Measurements from ENCODE around the gene MEGF11.
"Not testable (repeated sequence)": the region's sequence is repeated elsewhere in the genome, so short reads cannot be mapped to it uniquely, and the experiment has no call there.

Gene MEGF11

GRCh38 chr15:65978110-65978509 is 275.4 kb downstream of the MEGF11 start:
- TF ChIP-seq ZNF8 (CRISPR knock-in tag; IDR thresholded peaks at IDR 0.05) (no peak), SNAI2 (CRISPR knock-in tag; IDR thresholded peaks at IDR 0.05) (no peak), TOX (CRISPR knock-in tag; IDR thresholded peaks at IDR 0.05; ENCODE audit: borderline replicate concordance) (no peak), RARB (CRISPR knock-in tag; IDR thresholded peaks at IDR 0.05) (no peak), ESRRG (CRISPR knock-in tag; IDR thresholded peaks at IDR 0.05) (no peak), ARNTL (CRISPR knock-in tag; IDR thresholded peaks at IDR 0.05; ENCODE audit: borderline replicate concordance, low read depth) (no peak), GLIS3 (CRISPR knock-in tag; IDR thresholded peaks at IDR 0.05) (no peak), TCF4 (CRISPR knock-in tag; IDR thresholded peaks at IDR 0.05; ENCODE audit: borderline replicate concordance) (no peak), BACH2 (CRISPR knock-in tag; IDR thresholded peaks at IDR 0.05; ENCODE audit: borderline replicate concordance) (no peak), ZC3H10 (CRISPR knock-in tag; IDR thresholded peaks at IDR 0.05) (no peak), PPARA (CRISPR knock-in tag; IDR thresholded peaks at IDR 0.05; ENCODE audit: borderline replicate concordance) (no peak), CSDC2 (CRISPR knock-in tag; IDR thresholded peaks at IDR 0.05) (no peak), ZFP30 (CRISPR knock-in tag; IDR thresholded peaks at IDR 0.05) (no peak), TSHZ2 (CRISPR knock-in tag; IDR thresholded peaks at IDR 0.05) (no peak), ISL1 (CRISPR knock-in tag; IDR thresholded peaks at IDR 0.05) (no peak), ZFP3 (CRISPR knock-in tag; IDR thresholded peaks at IDR 0.05) (no peak)
- TF ChIP-seq, protein P1, sequence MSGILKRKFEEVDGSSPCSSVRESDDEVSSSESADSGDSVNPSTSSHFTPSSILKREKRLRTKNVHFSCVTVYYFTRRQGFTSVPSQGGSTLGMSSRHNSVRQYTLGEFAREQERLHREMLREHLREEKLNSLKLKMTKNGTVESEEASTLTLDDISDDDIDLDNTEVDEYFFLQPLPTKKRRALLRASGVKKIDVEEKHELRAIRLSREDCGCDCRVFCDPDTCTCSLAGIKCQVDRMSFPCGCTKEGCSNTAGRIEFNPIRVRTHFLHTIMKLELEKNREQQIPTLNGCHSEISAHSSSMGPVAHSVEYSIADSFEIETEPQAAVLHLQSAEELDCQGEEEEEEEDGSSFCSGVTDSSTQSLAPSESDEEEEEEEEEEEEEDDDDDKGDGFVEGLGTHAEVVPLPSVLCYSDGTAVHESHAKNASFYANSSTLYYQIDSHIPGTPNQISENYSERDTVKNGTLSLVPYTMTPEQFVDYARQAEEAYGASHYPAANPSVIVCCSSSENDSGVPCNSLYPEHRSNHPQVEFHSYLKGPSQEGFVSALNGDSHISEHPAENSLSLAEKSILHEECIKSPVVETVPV (CRISPR knock-in tag; IDR thresholded peaks at IDR 0.05): no peak
- TF ChIP-seq, protein P2, sequence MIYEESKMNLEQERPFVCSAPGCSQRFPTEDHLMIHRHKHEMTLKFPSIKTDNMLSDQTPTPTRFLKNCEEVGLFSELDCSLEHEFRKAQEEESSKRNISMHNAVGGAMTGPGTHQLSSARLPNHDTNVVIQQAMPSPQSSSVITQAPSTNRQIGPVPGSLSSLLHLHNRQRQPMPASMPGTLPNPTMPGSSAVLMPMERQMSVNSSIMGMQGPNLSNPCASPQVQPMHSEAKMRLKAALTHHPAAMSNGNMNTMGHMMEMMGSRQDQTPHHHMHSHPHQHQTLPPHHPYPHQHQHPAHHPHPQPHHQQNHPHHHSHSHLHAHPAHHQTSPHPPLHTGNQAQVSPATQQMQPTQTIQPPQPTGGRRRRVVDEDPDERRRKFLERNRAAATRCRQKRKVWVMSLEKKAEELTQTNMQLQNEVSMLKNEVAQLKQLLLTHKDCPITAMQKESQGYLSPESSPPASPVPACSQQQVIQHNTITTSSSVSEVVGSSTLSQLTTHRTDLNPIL (CRISPR knock-in tag; IDR thresholded peaks at IDR 0.05; ENCODE audit: low read depth): no peak
- no peak for ATAC-seq

DNA sequence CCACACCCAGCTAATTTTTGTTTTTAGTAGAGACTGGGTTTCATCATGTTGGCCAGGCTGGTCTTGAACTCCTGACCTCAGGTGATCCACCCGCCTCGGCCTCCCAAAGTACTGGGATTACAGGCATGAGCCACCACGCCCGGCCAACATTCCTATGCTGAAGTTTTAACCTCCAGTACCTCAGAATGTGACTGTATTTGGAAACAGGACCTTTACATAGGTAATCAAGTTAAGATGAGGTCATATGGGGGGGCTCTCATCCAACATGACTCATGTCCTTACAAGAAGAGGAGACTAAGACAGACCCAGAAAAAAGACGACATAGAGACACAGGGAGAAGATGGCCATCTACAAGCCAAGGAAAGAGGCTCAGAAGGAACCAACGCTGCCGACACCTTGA is 277.4 kb downstream of the MEGF11 start:
- ATAC-seq: not testable (repeated sequence)

GRCh38 chr15:65971741-65971995 is 281.9 kb downstream of the MEGF11 start:
- no peak for ATAC-seq
- no peak for TF ChIP-seq TOX (CRISPR knock-in tag; IDR thresholded peaks at IDR 0.05; ENCODE audit: borderline replicate concordance)

DNA sequence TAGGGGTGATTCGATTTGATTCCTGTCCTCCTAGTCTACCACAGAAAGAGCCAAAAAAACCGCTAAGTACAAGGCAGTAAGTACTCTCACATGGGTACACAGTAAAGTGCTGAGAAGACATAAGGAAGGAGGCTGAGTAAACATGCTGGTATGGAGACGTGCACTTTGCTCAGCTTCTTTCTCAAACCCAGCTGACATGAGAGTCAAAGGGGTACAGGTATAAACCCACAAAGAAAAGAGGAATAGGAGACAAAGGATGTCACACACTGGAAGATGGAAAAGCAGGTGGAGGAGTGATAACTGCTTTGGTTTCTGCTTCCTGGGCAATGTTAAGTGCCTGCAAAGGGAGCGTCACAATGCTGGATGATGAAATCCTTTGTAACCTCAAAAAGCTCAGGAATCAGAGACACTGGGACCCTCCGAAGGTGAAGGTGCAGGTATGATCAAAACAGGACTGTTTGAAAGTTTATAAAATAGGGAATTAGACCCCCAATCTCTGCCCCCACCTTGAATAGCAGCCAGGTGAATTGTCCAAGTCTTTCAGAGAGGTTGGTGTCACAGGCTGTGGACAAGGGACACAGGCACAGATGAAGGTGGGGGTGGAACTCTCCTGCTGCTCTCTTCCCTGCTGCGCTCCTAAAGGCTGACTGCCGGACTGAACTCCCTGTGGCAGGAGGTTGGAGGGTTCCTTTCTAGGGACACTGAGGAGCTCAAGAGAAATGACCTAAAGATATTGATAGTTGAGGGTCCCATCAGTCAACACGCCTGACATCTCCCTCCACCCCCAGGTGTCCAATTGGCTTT is 282.4 kb downstream of the MEGF11 start:
- ATAC-seq: no peak
- TF ChIP-seq SNAI2 (CRISPR knock-in tag; IDR thresholded peaks at IDR 0.05) (no peak), PPARA (CRISPR knock-in tag; IDR thresholded peaks at IDR 0.05; ENCODE audit: borderline replicate concordance) (no peak), ESRRG (CRISPR knock-in tag; IDR thresholded peaks at IDR 0.05) (no peak), ZFP30 (CRISPR knock-in tag; IDR thresholded peaks at IDR 0.05) (no peak), TSHZ2 (CRISPR knock-in tag; IDR thresholded peaks at IDR 0.05) (no peak), GLIS3 (CRISPR knock-in tag; IDR thresholded peaks at IDR 0.05) (no peak), ISL1 (CRISPR knock-in tag; IDR thresholded peaks at IDR 0.05) (no peak), ZNF70 (CRISPR knock-in tag; IDR thresholded peaks at IDR 0.05) (no peak), CSDC2 (CRISPR knock-in tag; IDR thresholded peaks at IDR 0.05) (no peak), RARB (CRISPR knock-in tag; IDR thresholded peaks at IDR 0.05) (no peak)
- TF ChIP-seq, protein P2 (CRISPR knock-in tag; IDR thresholded peaks at IDR 0.05; ENCODE audit: low read depth): no peak
- TF ChIP-seq, protein P3, sequence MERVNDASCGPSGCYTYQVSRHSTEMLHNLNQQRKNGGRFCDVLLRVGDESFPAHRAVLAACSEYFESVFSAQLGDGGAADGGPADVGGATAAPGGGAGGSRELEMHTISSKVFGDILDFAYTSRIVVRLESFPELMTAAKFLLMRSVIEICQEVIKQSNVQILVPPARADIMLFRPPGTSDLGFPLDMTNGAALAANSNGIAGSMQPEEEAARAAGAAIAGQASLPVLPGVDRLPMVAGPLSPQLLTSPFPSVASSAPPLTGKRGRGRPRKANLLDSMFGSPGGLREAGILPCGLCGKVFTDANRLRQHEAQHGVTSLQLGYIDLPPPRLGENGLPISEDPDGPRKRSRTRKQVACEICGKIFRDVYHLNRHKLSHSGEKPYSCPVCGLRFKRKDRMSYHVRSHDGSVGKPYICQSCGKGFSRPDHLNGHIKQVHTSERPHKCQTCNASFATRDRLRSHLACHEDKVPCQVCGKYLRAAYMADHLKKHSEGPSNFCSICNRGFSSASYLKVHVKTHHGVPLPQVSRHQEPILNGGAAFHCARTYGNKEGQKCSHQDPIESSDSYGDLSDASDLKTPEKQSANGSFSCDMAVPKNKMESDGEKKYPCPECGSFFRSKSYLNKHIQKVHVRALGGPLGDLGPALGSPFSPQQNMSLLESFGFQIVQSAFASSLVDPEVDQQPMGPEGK (CRISPR knock-in tag; IDR thresholded peaks at IDR 0.05; ENCODE audit: borderline replicate concordance): no peak
